Ascending aorta (tissue), 2 donors: ENCODE data around the gene RANBP1. TPM values are rescaled to one million over a fixed set of nuclear protein-coding genes. Genes with fewer than 3 reads are reported as not detected.

ENCODE experiments used
- DNase-seq, 2 donors: peaks; one replicate each; pipeline ENCODE4 v3.0.0-alpha.2; 2019; ENCODE audit warnings: low spot score in 2 of 2
- H3K27ac ChIP-seq, 2 donors: fragments of 200-600 bp; sonication (generic); one replicate each; pipeline ENCODE4 v1.5.1; 2016 to 2017; ENCODE audit warnings: mild to moderate bottlenecking in 1 of 2
- H3K27me3 ChIP-seq: fragments of 200-600 bp; sonication (generic); one replicate; pipeline ENCODE4 v1.5.1; 2017
- H3K36me3 ChIP-seq, 2 donors: fragments of 200-600 bp; sonication (generic); one replicate each; pipeline ENCODE4 v1.5.1; 2016
- H3K4me1 ChIP-seq, 2 donors: fragments of 200-600 bp; sonication (generic); one replicate each; pipeline ENCODE4 v1.5.1; 2016 to 2017; ENCODE audit warnings: mild to moderate bottlenecking in 1 of 2
- H3K4me3 ChIP-seq, 2 donors: fragments of 200-600 bp; sonication (generic); one replicate each; pipeline ENCODE4 v1.5.1; 2016 to 2017; ENCODE audit warnings: mild to moderate bottlenecking in 1 of 2
- H3K9me3 ChIP-seq, 2 donors: fragments of 200-600 bp; sonication (generic); one replicate each; pipeline ENCODE4 v1.5.1; 2016
- CTCF ChIP-seq, 3 experiments: fragments of 200-600 bp in 2 of 3; fragments of 450-650 bp in 1 of 3; sonication (generic) in 2 of 3; IDR thresholded peaks; one replicate each; pipeline ENCODE4 v1.5.1; 2016 to 2019; ENCODE audit warnings: antibody characterized with exemption in 3 of 3, mild to moderate bottlenecking in 1 of 3, moderate library complexity in 1 of 3
- intact Hi-C: fragments of 100-400 bp; cut with DNase I; formaldehyde crosslinking; loops from one replicate; pipeline ENCODE4 v1.15.1; 2023
- total RNA-seq: library from RNA; depleted of rRNA; stranded (reverse); fragments of >200 nt; gene quantifications from one replicate; pipeline ENCODE4 v1.1.0, GENCODE V29; 2016

RANBP1 gene
- total RNA-seq, 1 donor from 2014 or later, result 302 TPM

- H3K27ac ChIP-seq, result no peak overlapping the region
- DNase-seq, result no peak
- no peak for TF ChIP-seq CTCF (IDR thresholded peaks at IDR 0.05)
- H3K4me3 ChIP-seq, result no peak overlapping the region
- intact Hi-C loops, result no loop called here
- H3K4me1 ChIP-seq, result no peaks in the 10 kb centered on the region
- no peaks in the 10 kb centered on the region for H3K9me3 ChIP-seq
- H3K27me3 ChIP-seq, result no peaks in the 10 kb centered on the region
- peaks cover 59 to 72% of the 10 kb centered on the region in 2 donors for H3K36me3 ChIP-seq
Measured at GRCh38 chr22:20102203-20102780, 13.6 kb upstream of the RANBP1 start.

DNA sequence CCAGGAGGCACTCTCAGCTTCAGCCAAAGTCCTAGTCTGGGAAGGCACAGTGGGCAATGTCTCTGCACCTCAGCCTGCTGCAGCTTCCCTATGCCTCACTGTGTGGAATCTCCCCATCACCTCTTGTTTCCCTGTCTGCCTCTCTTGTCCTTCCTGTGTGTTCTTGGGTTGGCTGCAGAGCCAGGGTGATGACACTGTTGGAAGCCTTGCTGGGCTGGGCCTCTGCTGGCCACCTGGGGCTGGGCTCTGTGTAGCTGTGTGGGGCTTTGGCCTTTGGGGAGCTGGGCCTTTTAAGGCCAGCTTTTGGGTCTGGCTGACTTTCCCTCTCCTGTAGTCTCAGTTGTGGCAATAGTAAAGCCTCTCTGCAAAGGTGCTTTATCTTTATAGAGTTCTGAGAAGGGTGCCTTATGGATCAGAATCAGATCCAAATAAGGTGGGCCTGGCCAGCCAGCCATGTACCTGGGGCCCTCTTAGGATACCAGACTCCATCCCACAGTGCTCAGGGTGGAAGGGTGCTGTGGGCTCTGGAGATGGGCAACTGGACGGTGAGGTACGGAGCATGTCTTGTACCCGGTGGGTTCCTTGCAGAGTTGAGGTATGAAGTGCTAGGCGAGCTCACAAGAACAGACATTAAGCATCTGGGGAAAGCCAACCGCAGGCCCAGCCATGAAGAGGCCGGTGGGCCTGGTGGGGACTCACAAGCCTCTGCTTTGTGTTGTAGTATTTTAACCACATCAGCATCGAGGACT is 10.3 kb upstream of the RANBP1 start:
- H3K27ac ChIP-seq, result no peak overlapping the region
- DNase-seq, result no peak
- H3K4me3 ChIP-seq, result no peak overlapping the region
- no peaks in the 10 kb centered on the region for H3K9me3 ChIP-seq
- intact Hi-C loops, result no loop called here
- TF ChIP-seq CTCF (IDR thresholded peaks at IDR 0.05), result no peak
- peaks cover 68 to 75% of the 10 kb centered on the region in 2 donors for H3K36me3 ChIP-seq
- no peaks in the 10 kb centered on the region for H3K4me1 ChIP-seq
- H3K27me3 ChIP-seq, result no peaks in the 10 kb centered on the region

GRCh38 chr22:20106205-20106848 is 9.6 kb upstream of the RANBP1 start:
- H3K27ac ChIP-seq, result no peak overlapping the region
- DNase-seq, result no peak
- H3K27me3 ChIP-seq, result no peaks in the 10 kb centered on the region
- intact Hi-C loops, result no loop called here
- H3K4me1 ChIP-seq, result no peaks in the 10 kb centered on the region
- no peak for TF ChIP-seq CTCF (IDR thresholded peaks at IDR 0.05)
- peaks cover 69 to 75% of the 10 kb centered on the region in 2 donors for H3K36me3 ChIP-seq
- H3K9me3 ChIP-seq, result no peaks in the 10 kb centered on the region
- H3K4me3 ChIP-seq, result no peak overlapping the region

DNA sequence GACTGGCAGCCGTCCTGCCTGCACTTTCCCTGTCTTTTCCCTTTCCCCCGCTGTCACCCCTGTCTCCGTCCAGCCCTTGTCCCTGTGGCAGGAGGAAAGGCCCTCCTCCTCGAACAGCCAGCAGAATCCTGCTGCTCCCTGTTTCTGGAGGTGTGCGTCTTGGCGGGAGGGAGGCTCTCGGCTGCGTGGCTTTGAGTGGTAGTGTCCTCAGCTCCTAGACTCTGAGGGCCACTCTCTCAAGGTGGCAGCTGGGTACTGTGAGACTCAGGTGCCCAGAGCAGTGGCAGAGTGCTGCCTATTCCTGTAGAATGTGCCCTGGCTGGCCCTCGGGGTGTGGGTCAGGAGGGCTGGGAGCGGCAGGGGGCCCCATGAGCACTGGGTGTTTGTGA is 9.1 kb upstream of the RANBP1 start:
- Histone ChIP-seq H3K4me1 (no peaks in the 10 kb centered on the region), H3K36me3 (peaks cover 71 to 78% of the 10 kb centered on the region in 2 donors), H3K4me3 (no peak overlapping the region), H3K27me3 (no peaks in the 10 kb centered on the region), H3K9me3 (no peaks in the 10 kb centered on the region), H3K27ac (no peak overlapping the region)
- intact Hi-C loops, result no loop called here
- no peak for TF ChIP-seq CTCF (IDR thresholded peaks at IDR 0.05)
- DNase-seq, result no peak

GRCh38 chr22:20107471-20107901 is 8.4 kb upstream of the RANBP1 start:
- H3K27ac ChIP-seq, result no peak overlapping the region
- no peaks in the 10 kb centered on the region for H3K27me3 ChIP-seq
- H3K4me1 ChIP-seq, result no peaks in the 10 kb centered on the region
- no peak overlapping the region for H3K4me3 ChIP-seq
- DNase-seq, result no peak
- intact Hi-C loops, result no loop called here
- peaks cover 74 to 78% of the 10 kb centered on the region in 2 donors for H3K36me3 ChIP-seq
- no peaks in the 10 kb centered on the region for H3K9me3 ChIP-seq
- no peak for TF ChIP-seq CTCF (IDR thresholded peaks at IDR 0.05)
